WTC11 (cell line): ENCODE measurements around the gene ATPAF1. TPM values are rescaled to one million over a fixed set of nuclear protein-coding genes. Genes with fewer than 3 reads are reported as not detected.

ENCODE experiments used
- ATAC-seq: fragments of 200-7000 bp; cut with Tn5 transposase; 2 replicates; pipeline ENCODE4 v1.10.0; 2021; ENCODE audit warnings: mild to moderate bottlenecking, moderate library complexity
- CTCF ChIA-PET: fragments of 300-600 bp; sonication (Branson Sonifier 250); formaldehyde crosslinking; loops from one replicate; lab custom pipeline; 2021; ENCODE audit warnings: antibody characterized with exemption; lab: Charles Lee
- POLR2A ChIA-PET: fragments of 350-600 bp; sonication (Branson Sonifier 250); formaldehyde crosslinking; loops from one replicate; lab custom pipeline; 2021; ENCODE audit warnings: antibody characterized with exemption; lab: Charles Lee
- DNase-seq: peaks from one replicate; pipeline ENCODE4 v3.0.0; 2021; ENCODE audit warnings: low spot score
- H3K27ac Mint-ChIP-seq: 2 replicates; pipeline ENCODE4 v1.8.0; 2021; ENCODE audit warnings: mixed read lengths
- H3K27me3 Mint-ChIP-seq: 2 replicates; pipeline ENCODE4 v1.8.0; 2021; ENCODE audit warnings: low read depth, mild to moderate bottlenecking, moderate library complexity, mixed read lengths
- H3K36me3 Mint-ChIP-seq: 2 replicates; pipeline ENCODE4 v1.8.0; 2021; ENCODE audit warnings: mixed read lengths
- H3K4me1 Mint-ChIP-seq: 2 replicates; pipeline ENCODE4 v1.8.0; 2022; ENCODE audit warnings: mixed read lengths
- H3K4me3 Mint-ChIP-seq: 2 replicates; pipeline ENCODE4 v1.8.0; 2021; ENCODE audit warnings: mild to moderate bottlenecking, moderate library complexity, mixed read lengths
- H3K9me3 Mint-ChIP-seq: 2 replicates; pipeline ENCODE4 v1.8.0; 2021; ENCODE audit warnings: mixed read lengths
- ATF3 ChIP-seq: sonication (generic); formaldehyde crosslinking; conservative IDR thresholded peaks from 2 replicates; pipeline ENCODE4 v1.8.1; 2022; ENCODE audit warnings: mild to moderate bottlenecking, missing genetic modification reagents
- FOXJ3 ChIP-seq: sonication (generic); formaldehyde crosslinking; IDR thresholded peaks from 2 replicates; pipeline ENCODE4 v1.9.0; 2021; ENCODE audit warnings: missing genetic modification reagents, mild to moderate bottlenecking, borderline replicate concordance
- FOXK1 ChIP-seq: sonication (generic); formaldehyde crosslinking; IDR thresholded peaks from 2 replicates; pipeline ENCODE4 v1.8.0; 2022; ENCODE audit warnings: mild to moderate bottlenecking, moderate library complexity, missing genetic modification reagents
- GABPB1 ChIP-seq: sonication (generic); formaldehyde crosslinking; IDR thresholded peaks from 2 replicates; pipeline ENCODE4 v1.8.1; 2023; ENCODE audit warnings: mild to moderate bottlenecking, missing genetic modification reagents
- GTF2I ChIP-seq: fragments of 250-450 bp; sonication (Bioruptor Pico); conservative IDR thresholded peaks from 2 replicates; pipeline ENCODE4 v1.4.0; 2021; ENCODE audit warnings: mild to moderate bottlenecking
- HMGA2 ChIP-seq: fragments of 250-450 bp; sonication (Bioruptor Pico); IDR thresholded peaks from 2 replicates; pipeline ENCODE4 v1.4.0; 2021; ENCODE audit warnings: mild to moderate bottlenecking, moderate library complexity
- MYBL2 ChIP-seq: sonication (generic); formaldehyde crosslinking; IDR thresholded peaks from 2 replicates; pipeline ENCODE4 v1.8.1; 2023; ENCODE audit warnings: mild to moderate bottlenecking, moderate library complexity, missing genetic modification reagents
- NFE2L1 ChIP-seq: sonication (generic); formaldehyde crosslinking; IDR thresholded peaks from 2 replicates; pipeline ENCODE4 v1.8.1; 2023; ENCODE audit warnings: missing genetic modification reagents
- NR2C2 ChIP-seq: sonication (generic); formaldehyde crosslinking; IDR thresholded peaks from 2 replicates; pipeline ENCODE4 v1.8.0; 2022; ENCODE audit warnings: mild to moderate bottlenecking, missing genetic modification reagents
- OVOL2 ChIP-seq: fragments of 250-450 bp; sonication (Bioruptor Pico); IDR thresholded peaks from 2 replicates; pipeline ENCODE4 v1.9.0; 2021; ENCODE audit warnings: mild to moderate bottlenecking, borderline replicate concordance
- RELA ChIP-seq: sonication (generic); formaldehyde crosslinking; IDR thresholded peaks from 2 replicates; pipeline ENCODE4 v1.8.1; 2022; ENCODE audit warnings: missing genetic modification reagents, mild to moderate bottlenecking, borderline replicate concordance
- RORB ChIP-seq: fragments of 250-450 bp; sonication (Bioruptor Pico); IDR thresholded peaks from 2 replicates; pipeline ENCODE4 v1.9.0; 2021; ENCODE audit warnings: mild to moderate bottlenecking
- USF1 ChIP-seq: sonication (generic); formaldehyde crosslinking; IDR thresholded peaks from 2 replicates; pipeline ENCODE4 v1.8.0; 2022; ENCODE audit warnings: mild to moderate bottlenecking, missing genetic modification reagents
- ZBTB21 ChIP-seq: sonication (generic); formaldehyde crosslinking; IDR thresholded peaks from 2 replicates; pipeline ENCODE4 v1.8.1; 2023; ENCODE audit warnings: mild to moderate bottlenecking, missing genetic modification reagents, borderline replicate concordance
- ZBTB43 ChIP-seq: sonication (generic); formaldehyde crosslinking; IDR thresholded peaks from 2 replicates; pipeline ENCODE4 v1.8.1; 2023; ENCODE audit warnings: mild to moderate bottlenecking, missing genetic modification reagents
- ZMAT4 ChIP-seq: fragments of 250-450 bp; sonication (Bioruptor Pico); IDR thresholded peaks from 2 replicates; pipeline ENCODE4 v1.9.0; 2021; ENCODE audit warnings: mild to moderate bottlenecking
- ZNF138 ChIP-seq: sonication (generic); formaldehyde crosslinking; conservative IDR thresholded peaks from 2 replicates; pipeline ENCODE4 v1.8.1; 2022; ENCODE audit warnings: mild to moderate bottlenecking, moderate library complexity, missing genetic modification reagents
- ZNF219 ChIP-seq: sonication (generic); formaldehyde crosslinking; IDR thresholded peaks from 2 replicates; pipeline ENCODE4 v1.8.0; 2023; ENCODE audit warnings: missing genetic modification reagents, mild to moderate bottlenecking, borderline replicate concordance
- ZNF232 ChIP-seq: sonication (generic); formaldehyde crosslinking; IDR thresholded peaks from 2 replicates; pipeline ENCODE4 v1.8.0; 2022; ENCODE audit warnings: mild to moderate bottlenecking, missing genetic modification reagents
- ZNF416 ChIP-seq: fragments of 250-450 bp; sonication (Bioruptor Pico); IDR thresholded peaks from 2 replicates; pipeline ENCODE4 v1.9.0; 2021; ENCODE audit warnings: mild to moderate bottlenecking, inconsistent platforms
- ZNF671 ChIP-seq: fragments of 250-450 bp; sonication (Bioruptor Pico); IDR thresholded peaks from 2 replicates; pipeline ENCODE4 v1.8.0; 2021; ENCODE audit warnings: mild to moderate bottlenecking
- total RNA-seq: library from RNA; stranded (reverse); gene quantifications from 3 replicates; pipeline ENCODE4 v1.2.3, GENCODE V29; 2021
- TF ChIP-seq, protein P1 (sequence below): sonication (generic); formaldehyde crosslinking; IDR thresholded peaks from 2 replicates; pipeline ENCODE4 v1.8.1; 2022; ENCODE audit warnings: low read depth, missing genetic modification reagents, borderline replicate concordance
- TF ChIP-seq, protein P2 (sequence below): sonication (generic); formaldehyde crosslinking; IDR thresholded peaks from 2 replicates; pipeline ENCODE4 v1.8.1; 2022; ENCODE audit warnings: mild to moderate bottlenecking, missing genetic modification reagents, moderate library complexity, borderline replicate concordance
- TF ChIP-seq, protein P3 (sequence below): fragments of 200-600 bp; IDR thresholded peaks from 2 replicates; pipeline ENCODE4 v1.8.0; 2022; ENCODE audit warnings: antibody characterized with exemption

ATPAF1 gene
- total RNA-seq, 1 experiment from 2014 or later, result 35.7 TPM

GRCh38 chr1:46659307-46659870 is 8.8 kb downstream of the ATPAF1 start:
- POLR2A ChIA-PET, result no interaction called here
- ATAC-seq, result no peak

DNA sequence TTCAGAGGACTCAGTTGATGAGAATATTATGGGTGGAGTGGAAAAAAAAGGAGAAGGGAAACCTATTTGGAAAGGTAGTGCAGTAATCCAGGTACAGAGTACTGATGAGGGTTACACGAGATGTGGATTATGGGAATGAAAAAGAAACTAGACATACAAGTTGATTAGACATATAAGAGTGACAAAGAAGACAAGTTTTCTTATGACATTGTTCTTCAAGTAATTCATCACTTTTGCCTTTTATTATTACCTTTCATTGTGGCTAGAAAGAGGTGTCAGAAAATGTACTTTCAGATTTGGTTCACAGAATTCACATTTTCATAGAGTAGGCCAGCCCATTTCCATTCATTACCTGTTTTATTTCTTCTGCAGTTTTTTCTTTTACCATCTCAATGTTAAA is 10.4 kb downstream of the ATPAF1 start:
- ATAC-seq (no peak), DNase-seq (no peak)
- Mint-ChIP-seq H3K27me3 (no peaks in the 10 kb centered on the region), H3K4me1 (no peaks in the 10 kb centered on the region), H3K9me3 (peaks cover 5% of the 10 kb centered on the region), H3K4me3 (no peak overlapping the region), H3K27ac (no peak overlapping the region), H3K36me3 (peaks cover 26% of the 10 kb centered on the region)
- TF ChIP-seq MYBL2 (CRISPR knock-in tag), result no peak
- POLR2A ChIA-PET, result interaction anchor here (0.6 kb wide), 1 partner anchor 632 kb away, joined by 3 read pairs; no protein-coding TSS in a partner anchor
- CTCF ChIA-PET, result interaction anchor here (1.1 to 1.7 kb wide), 2 partner anchors 53 to 67 kb away, joined by 3 to 4 read pairs; partner anchors contain the start of gene MKNK1

More at GRCh38 chr1:46659307-46659870, 8.8 kb downstream of the ATPAF1 start:
- no peaks in the 10 kb centered on the region for H3K27me3 Mint-ChIP-seq
- DNase-seq, result no peak
- no peaks in the 10 kb centered on the region for H3K4me1 Mint-ChIP-seq
- TF ChIP-seq FOXK1 (CRISPR knock-in tag), result no peak
- TF ChIP-seq GTF2I (CRISPR knock-in tag), result no peak
- TF ChIP-seq RORB, result no peak
- no peak for TF ChIP-seq OVOL2 (CRISPR knock-in tag)
- TF ChIP-seq, protein P1, sequence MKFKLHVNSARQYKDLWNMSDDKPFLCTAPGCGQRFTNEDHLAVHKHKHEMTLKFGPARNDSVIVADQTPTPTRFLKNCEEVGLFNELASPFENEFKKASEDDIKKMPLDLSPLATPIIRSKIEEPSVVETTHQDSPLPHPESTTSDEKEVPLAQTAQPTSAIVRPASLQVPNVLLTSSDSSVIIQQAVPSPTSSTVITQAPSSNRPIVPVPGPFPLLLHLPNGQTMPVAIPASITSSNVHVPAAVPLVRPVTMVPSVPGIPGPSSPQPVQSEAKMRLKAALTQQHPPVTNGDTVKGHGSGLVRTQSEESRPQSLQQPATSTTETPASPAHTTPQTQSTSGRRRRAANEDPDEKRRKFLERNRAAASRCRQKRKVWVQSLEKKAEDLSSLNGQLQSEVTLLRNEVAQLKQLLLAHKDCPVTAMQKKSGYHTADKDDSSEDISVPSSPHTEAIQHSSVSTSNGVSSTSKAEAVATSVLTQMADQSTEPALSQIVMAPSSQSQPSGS (CRISPR knock-in tag), result no peak
- TF ChIP-seq NFE2L1, result no peak
- no peak for TF ChIP-seq ZNF138
- TF ChIP-seq GABPB1 (CRISPR knock-in tag), result no peak
- TF ChIP-seq NR2C2 (CRISPR knock-in tag), result no peak
- no peak for TF ChIP-seq ZBTB43 (CRISPR knock-in tag)
- no peak for TF ChIP-seq HMGA2 (CRISPR knock-in tag)
- no peak for TF ChIP-seq MYBL2 (CRISPR knock-in tag)
- TF ChIP-seq, all 79 proteins: peak for 0
- Mint-ChIP-seq H3K27ac (no peak overlapping the region), H3K36me3 (peaks cover 35% of the 10 kb centered on the region), H3K9me3 (peaks cover 5% of the 10 kb centered on the region), H3K4me3 (no peak overlapping the region)
- CTCF ChIA-PET, result no interaction called here

- ChIA-PET POLR2A (no interaction called here), CTCF (interaction anchor here (1.1 to 1.7 kb wide), 2 partner anchors 52 to 68 kb away, joined by 3 to 4 read pairs; partner anchors contain the start of gene MKNK1)
- TF ChIP-seq GABPB1 (CRISPR knock-in tag) (no peak), ZNF416 (no peak), ZBTB21 (CRISPR knock-in tag) (no peak)
- no peak for DNase-seq
- no peaks in the 10 kb centered on the region for H3K27me3 Mint-ChIP-seq
- H3K36me3 Mint-ChIP-seq, result peaks cover 32% of the 10 kb centered on the region
- no peaks in the 10 kb centered on the region for H3K4me1 Mint-ChIP-seq
- no peak for ATAC-seq
- H3K4me3 Mint-ChIP-seq, result no peak overlapping the region
- H3K9me3 Mint-ChIP-seq, result peaks cover 5% of the 10 kb centered on the region
- H3K27ac Mint-ChIP-seq, result no peak overlapping the region
Measured at GRCh38 chr1:46656643-46657042, 11.5 kb downstream of the ATPAF1 start.

DNA sequence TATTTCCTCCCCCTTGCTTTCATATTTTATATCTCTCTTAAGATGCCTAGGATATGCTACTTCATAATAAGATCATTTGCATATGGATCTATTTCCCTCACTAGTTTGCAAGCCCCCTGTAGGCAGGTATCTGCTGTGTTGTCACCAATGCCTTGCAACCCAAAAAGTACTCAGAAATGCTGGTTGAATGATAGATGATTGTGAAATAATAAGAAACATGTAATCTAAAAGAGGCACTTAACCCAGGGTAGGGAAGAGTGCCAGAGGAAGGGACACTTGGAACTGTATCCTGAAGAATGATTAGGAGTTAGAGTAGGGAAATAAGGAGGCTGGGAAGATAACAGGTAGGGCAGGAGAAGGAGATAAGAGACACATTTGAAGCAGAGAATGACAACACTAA is 12.3 kb downstream of the ATPAF1 start:
- peaks cover 38% of the 10 kb centered on the region for H3K36me3 Mint-ChIP-seq
- no peak overlapping the region for H3K4me3 Mint-ChIP-seq
- H3K9me3 Mint-ChIP-seq, result peaks cover 5% of the 10 kb centered on the region
- TF ChIP-seq USF1, result no peak
- TF ChIP-seq ZNF671 (CRISPR knock-in tag), result no peak
- TF ChIP-seq, protein P2, sequence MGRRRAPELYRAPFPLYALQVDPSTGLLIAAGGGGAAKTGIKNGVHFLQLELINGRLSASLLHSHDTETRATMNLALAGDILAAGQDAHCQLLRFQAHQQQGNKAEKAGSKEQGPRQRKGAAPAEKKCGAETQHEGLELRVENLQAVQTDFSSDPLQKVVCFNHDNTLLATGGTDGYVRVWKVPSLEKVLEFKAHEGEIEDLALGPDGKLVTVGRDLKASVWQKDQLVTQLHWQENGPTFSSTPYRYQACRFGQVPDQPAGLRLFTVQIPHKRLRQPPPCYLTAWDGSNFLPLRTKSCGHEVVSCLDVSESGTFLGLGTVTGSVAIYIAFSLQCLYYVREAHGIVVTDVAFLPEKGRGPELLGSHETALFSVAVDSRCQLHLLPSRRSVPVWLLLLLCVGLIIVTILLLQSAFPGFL, result no peak
- TF ChIP-seq FOXJ3, result no peak
- TF ChIP-seq ZNF219 (CRISPR knock-in tag), result no peak
- no peak for TF ChIP-seq ATF3 (CRISPR knock-in tag)
- no peak for TF ChIP-seq ZNF232 (CRISPR knock-in tag)
- TF ChIP-seq, protein P3, sequence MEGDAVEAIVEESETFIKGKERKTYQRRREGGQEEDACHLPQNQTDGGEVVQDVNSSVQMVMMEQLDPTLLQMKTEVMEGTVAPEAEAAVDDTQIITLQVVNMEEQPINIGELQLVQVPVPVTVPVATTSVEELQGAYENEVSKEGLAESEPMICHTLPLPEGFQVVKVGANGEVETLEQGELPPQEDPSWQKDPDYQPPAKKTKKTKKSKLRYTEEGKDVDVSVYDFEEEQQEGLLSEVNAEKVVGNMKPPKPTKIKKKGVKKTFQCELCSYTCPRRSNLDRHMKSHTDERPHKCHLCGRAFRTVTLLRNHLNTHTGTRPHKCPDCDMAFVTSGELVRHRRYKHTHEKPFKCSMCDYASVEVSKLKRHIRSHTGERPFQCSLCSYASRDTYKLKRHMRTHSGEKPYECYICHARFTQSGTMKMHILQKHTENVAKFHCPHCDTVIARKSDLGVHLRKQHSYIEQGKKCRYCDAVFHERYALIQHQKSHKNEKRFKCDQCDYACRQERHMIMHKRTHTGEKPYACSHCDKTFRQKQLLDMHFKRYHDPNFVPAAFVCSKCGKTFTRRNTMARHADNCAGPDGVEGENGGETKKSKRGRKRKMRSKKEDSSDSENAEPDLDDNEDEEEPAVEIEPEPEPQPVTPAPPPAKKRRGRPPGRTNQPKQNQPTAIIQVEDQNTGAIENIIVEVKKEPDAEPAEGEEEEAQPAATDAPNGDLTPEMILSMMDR, result no peak
- no peak for TF ChIP-seq ZMAT4 (CRISPR knock-in tag)
- TF ChIP-seq RELA (CRISPR knock-in tag), result no peak
- H3K27ac Mint-ChIP-seq, result no peak overlapping the region
- ChIA-PET CTCF (no interaction called here), POLR2A (no interaction called here)
- DNase-seq (no peak), ATAC-seq (no peak)
- no peaks in the 10 kb centered on the region for H3K4me1 Mint-ChIP-seq
- H3K27me3 Mint-ChIP-seq, result no peaks in the 10 kb centered on the region
